IMR-90 (cell line): Measurements from ENCODE around the gene TBC1D22B. TPM values are rescaled to one million over a fixed set of nuclear protein-coding genes. Genes with fewer than 3 reads are reported as not detected.

ENCODE experiments used
- ATAC-seq: fragments of 200-7000 bp; cut with Tn5 transposase; 2 replicates; pipeline ENCODE4 v1.9.1; 2020; ENCODE audit warnings: low read depth, mild to moderate bottlenecking, moderate library complexity
- BruUV-seq: library from RNA; stranded (reverse); fragments of 400-500 nt; replicated peaks from 2 replicates; lab custom pipeline; 2021; lab: Mats Ljungman, UMichigan
- CTCF ChIA-PET: fragments of 300-600 bp; formaldehyde crosslinking; extraction: SDS; loops from one replicate; lab custom pipeline; 2021; ENCODE audit warnings: antibody characterized with exemption; lab: Yijun Ruan, JAX
- POLR2A ChIA-PET: fragments of 300-600 bp; sonication (Branson Sonifier 250); formaldehyde crosslinking; loops from one replicate; lab custom pipeline; 2022; ENCODE audit warnings: antibody characterized with exemption; ENCODE audit not compliant: unreplicated experiment; lab: Charles Lee
- DNase-seq: peaks from one replicate; pipeline ENCODE4 v3.0.0; 2013
- H2AFZ ChIP-seq: replicated peaks from 2 replicates; pipeline ENCODE3; 2013; ENCODE audit warnings: low read length, mild to moderate bottlenecking; ENCODE audit not compliant: poor library complexity
- H2AK5ac ChIP-seq: 2 replicates; pipeline ENCODE4 v1.6.1; 2013; ENCODE audit warnings: low read depth, low read length, inconsistent platforms
- H2AK9ac ChIP-seq: replicated peaks from 2 replicates; pipeline ENCODE3; 2013; ENCODE audit warnings: mild to moderate bottlenecking, low read depth, low read length, moderate library complexity; ENCODE audit not compliant: poor library complexity
- H2BK120ac ChIP-seq: 2 replicates; pipeline ENCODE4 v1.6.1; 2013; ENCODE audit warnings: low read depth, low read length, inconsistent platforms
- H2BK15ac ChIP-seq: 3 replicates; pipeline ENCODE4 v1.6.1; 2013; ENCODE audit warnings: low read depth, low read length, inconsistent platforms
- H2BK20ac ChIP-seq: 2 replicates; pipeline ENCODE4 v1.6.1; 2013; ENCODE audit warnings: low read depth, mild to moderate bottlenecking, inconsistent platforms, low read length, moderate library complexity
- H2BK5ac ChIP-seq: 2 replicates; pipeline ENCODE4 v1.6.1; 2013; ENCODE audit warnings: mild to moderate bottlenecking, low read depth, low read length, inconsistent platforms; ENCODE audit not compliant: poor library complexity, severe bottlenecking
- H3K14ac ChIP-seq: replicated peaks from 2 replicates; pipeline ENCODE4 v1.6.1; 2013; ENCODE audit warnings: low read depth, low read length, inconsistent platforms
- H3K18ac ChIP-seq: 2 replicates; pipeline ENCODE4 v1.6.1; 2013; ENCODE audit warnings: low read depth, low read length, control low read depth
- H3K23ac ChIP-seq: 2 replicates; pipeline ENCODE4 v1.6.1; 2013; ENCODE audit warnings: low read depth, low read length, inconsistent platforms
- H3K27ac ChIP-seq: 2 replicates; pipeline ENCODE4 v1.5.1; 2013; ENCODE audit warnings: mild to moderate bottlenecking, control low read depth, low read length; ENCODE audit not compliant: insufficient read depth
- H3K27me3 ChIP-seq: 2 replicates; pipeline ENCODE4 v1.6.1; 2013; ENCODE audit warnings: low read length; ENCODE audit not compliant: control insufficient read depth, insufficient read depth
- H3K36me3 ChIP-seq: 2 replicates; pipeline ENCODE4 v1.6.1; 2013; ENCODE audit warnings: low read length, mixed read lengths; ENCODE audit not compliant: control insufficient read depth, insufficient read depth
- H3K4ac ChIP-seq: 2 replicates; pipeline ENCODE4 v1.6.1; 2013; ENCODE audit warnings: low read depth, low read length, inconsistent platforms
- H3K4me1 ChIP-seq: 2 replicates; pipeline ENCODE4 v1.6.1; 2013; ENCODE audit warnings: low read length, mixed read lengths; ENCODE audit not compliant: control insufficient read depth, insufficient read depth
- H3K4me2 ChIP-seq: 2 replicates; pipeline ENCODE4 v1.6.1; 2013; ENCODE audit warnings: low read depth, mild to moderate bottlenecking, control low read depth, low read length, moderate library complexity
- H3K4me3 ChIP-seq: 2 replicates; pipeline ENCODE4 v1.5.1; 2013; ENCODE audit warnings: low read depth, mild to moderate bottlenecking, control low read depth, low read length, moderate library complexity; ENCODE audit not compliant: insufficient read depth
- H3K56ac ChIP-seq: 2 replicates; pipeline ENCODE4 v1.6.1; 2013; ENCODE audit warnings: low read length, inconsistent platforms; ENCODE audit not compliant: insufficient read depth; ENCODE audit errors: extremely low read depth
- H3K79me1 ChIP-seq, 2 experiments: 2 replicates each; pipeline ENCODE4 v1.6.1; 2013; ENCODE audit warnings: low read length in 2 of 2, inconsistent platforms in 1 of 2, low read depth in 1 of 2
- H3K9ac ChIP-seq: 2 replicates; pipeline ENCODE4 v1.6.1; 2013; ENCODE audit warnings: low read depth, low read length, control low read depth
- H3K9me1 ChIP-seq: 2 replicates; pipeline ENCODE4 v1.6.1; 2013; ENCODE audit warnings: low read length, inconsistent platforms; ENCODE audit not compliant: insufficient read depth
- H3K9me3 ChIP-seq: 2 replicates; pipeline ENCODE4 v1.6.1; 2013; ENCODE audit warnings: low read length; ENCODE audit not compliant: control insufficient read depth, insufficient read depth
- H4K20me1 ChIP-seq: 2 replicates; pipeline ENCODE4 v1.6.1; 2013; ENCODE audit warnings: low read length, inconsistent platforms; ENCODE audit not compliant: insufficient read depth
- H4K5ac ChIP-seq: 2 replicates; pipeline ENCODE4 v1.6.1; 2013; ENCODE audit warnings: mild to moderate bottlenecking, low read depth, low read length, control low read depth
- H4K8ac ChIP-seq, 2 experiments: 2 replicates each; pipeline ENCODE4 v1.6.1; 2013; ENCODE audit warnings: low read depth in 2 of 2, low read length in 2 of 2, control low read depth in 1 of 2, inconsistent platforms in 1 of 2
- H4K91ac ChIP-seq: 2 replicates; pipeline ENCODE4 v1.6.1; 2013; ENCODE audit warnings: low read depth, low read length, inconsistent platforms; ENCODE audit not compliant: insufficient read depth
- MAFK ChIP-seq: IDR thresholded peaks from 2 replicates; pipeline ENCODE4 v1.6.1; 2012; ENCODE audit warnings: low read depth, low read length, improper control_type of control experiment
- USF2 ChIP-seq: fragments of 150-350 bp; IDR thresholded peaks from 2 replicates; pipeline ENCODE4 v1.6.1; 2017; ENCODE audit warnings: mild to moderate bottlenecking, antibody characterized with exemption, low read length, low read depth
- WGBS, 2 experiments: methylation state at CpG; one replicate each; pipeline versions ENCODE4 v1.1.5 to v1.1.7; 2013; ENCODE audit warnings: missing lambda C conversion rate in 2 of 2; ENCODE audit not compliant: insufficient read length in 1 of 2; ENCODE audit errors: extremely low coverage in 2 of 2; 5-methylcytosine and 5-hydroxymethylcytosine counted together
- dilution Hi-C: fragments of 300-500 bp; cut with HindIII; formaldehyde crosslinking; loops from one replicate; pipeline ENCODE4 v1.14.3; 2018; ENCODE audit warnings: low sequenced_read_pairs; ENCODE audit not compliant: unreplicated experiment
- in situ Hi-C: fragments of 300-500 bp; cut with MboI; formaldehyde crosslinking; loops from 3 replicates; pipeline ENCODE4 v1.14.3; 2019; ENCODE audit warnings: low sequenced_read_pairs, inconsistent platforms, mixed read lengths
- intact Hi-C: fragments of 100-400 bp; cut with micrococcal nuclease; formaldehyde crosslinking; loops from 2 replicates; pipeline ENCODE4 v1.10.0; 2022
- polyA plus RNA-seq, 3 experiments: library from polyadenylated mRNA; depleted of rRNA; stranded (reverse); fragments of >200 nt; gene quantifications; 2 replicates each; pipeline ENCODE4 v1.2.3, GENCODE V29; 2012; ENCODE audit warnings: low replicate concordance in 1 of 3
- total RNA-seq: library from RNA; depleted of rRNA; stranded (reverse); fragments of >200 nt; gene quantifications from 2 replicates; pipeline ENCODE4 v1.2.3, GENCODE V29; 2012

Gene TBC1D22B
- total and polyA plus RNA-seq, 2 of the 4 experiments (the other 2 are of a cell fraction) = 6.6 to 7.5 TPM

GRCh38 chr6:37208793-37209192 is 48.8 kb upstream of the TBC1D22B start:
- in situ Hi-C loops = loop anchor here (10.0 kb wide), 1 partner anchor 154 kb away; no protein-coding TSS in a partner anchor
- H2AFZ ChIP-seq = no peak overlapping the region
- H2BK15ac ChIP-seq = no peak overlapping the region
- no peak overlapping the region for H2BK20ac ChIP-seq
- no peak for TF ChIP-seq MAFK
- TF ChIP-seq USF2 = no peak
- intact Hi-C loops = no loop called here
- no peak overlapping the region for H4K5ac ChIP-seq
- ATAC-seq = no peak
- no peak overlapping the region for H2AK5ac ChIP-seq
- no peak for DNase-seq
- no peak overlapping the region for H3K4me3 ChIP-seq
- no peak overlapping the region for H3K56ac ChIP-seq
- no peak overlapping the region for H3K14ac ChIP-seq
- H3K9me1 ChIP-seq = no peaks in the 10 kb centered on the region
- dilution Hi-C loops = no loop called here
- peaks cover 2% of the 10 kb centered on the region; the same call in 1 of the 2 replicates for H3K4me1 ChIP-seq
- 0 out of 2 replicates have a peak, but pooled peaks cover 4% of the 10 kb centered on the region for H4K20me1 ChIP-seq
- no CpG with 5 or more reads among the region's 7 CpGs for WGBS, 2 experiments
- H3K27me3 ChIP-seq = no peaks in the 10 kb centered on the region
- no peak overlapping the region for H2BK120ac ChIP-seq
- no peak overlapping the region for H3K18ac ChIP-seq
- POLR2A ChIA-PET = interaction anchor here (1.2 kb wide), 1 partner anchor 187 kb away, joined by 3 read pairs; no protein-coding TSS in a partner anchor
- H3K9me3 ChIP-seq = no peaks in the 10 kb centered on the region
- no peaks in the 10 kb centered on the region for H3K36me3 ChIP-seq
- CTCF ChIA-PET = interaction anchor here (0.6 to 3.4 kb wide), 4 partner anchors 157 to 190 kb away, joined by 4 to 30 read pairs (median 15); no protein-coding TSS in a partner anchor
- no peak overlapping the region for H3K27ac ChIP-seq
- H3K23ac ChIP-seq = no peak overlapping the region
- no peak overlapping the region for H2AK9ac ChIP-seq
- no peak overlapping the region for H2BK5ac ChIP-seq
- H4K8ac ChIP-seq = no peak overlapping the region
- H3K9ac ChIP-seq = no peak overlapping the region
- no peak overlapping the region for H3K4me2 ChIP-seq
- BruUV-seq = no TSS peak
- H3K79me1 ChIP-seq = no peaks in the 10 kb centered on the region
- no peak overlapping the region for H4K91ac ChIP-seq
- no peak overlapping the region for H3K4ac ChIP-seq
